Measurements from ENCODE around the gene SCYL3.
"Not testable (repeated sequence)": the region's sequence is repeated elsewhere in the genome, so short reads cannot be mapped to it uniquely, and the experiment has no call there.

Gene SCYL3

DNA sequence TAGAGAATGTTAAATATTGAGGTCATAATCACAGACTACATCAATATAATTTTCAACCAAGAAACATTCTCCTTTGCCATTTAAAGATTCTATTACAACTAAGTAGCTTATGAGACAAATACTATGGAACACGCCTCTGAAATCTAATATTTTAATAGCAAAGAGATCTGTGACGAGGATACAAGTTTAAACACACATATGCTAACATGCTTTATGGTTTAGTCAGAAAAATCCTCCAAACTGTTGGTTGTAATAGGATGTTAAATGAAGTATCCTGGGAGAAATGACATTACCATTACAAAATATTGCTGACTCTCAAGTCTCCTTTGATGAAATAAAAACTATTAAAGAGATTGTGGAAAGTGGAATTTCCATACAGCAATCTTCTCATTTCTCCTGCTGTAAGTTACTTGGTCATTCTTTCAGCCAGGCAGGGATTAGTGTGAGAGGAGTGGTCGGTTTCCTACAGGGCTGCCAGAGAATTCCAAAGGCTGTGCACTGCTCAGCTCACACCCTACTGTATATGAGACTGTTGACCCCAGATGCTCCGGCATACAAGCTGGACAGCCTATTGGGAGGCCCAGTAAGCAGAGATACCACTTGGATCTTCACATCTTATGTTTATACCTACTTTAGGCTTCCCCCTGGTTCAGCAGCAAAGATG is 26.6 kb downstream of the SCYL3 start:
- DNase-seq = no peak

- DNase-seq = no peak
These were observed 27.1 kb downstream of the SCYL3 start for GRCh38 chr1:169866577-169866976.

DNA sequence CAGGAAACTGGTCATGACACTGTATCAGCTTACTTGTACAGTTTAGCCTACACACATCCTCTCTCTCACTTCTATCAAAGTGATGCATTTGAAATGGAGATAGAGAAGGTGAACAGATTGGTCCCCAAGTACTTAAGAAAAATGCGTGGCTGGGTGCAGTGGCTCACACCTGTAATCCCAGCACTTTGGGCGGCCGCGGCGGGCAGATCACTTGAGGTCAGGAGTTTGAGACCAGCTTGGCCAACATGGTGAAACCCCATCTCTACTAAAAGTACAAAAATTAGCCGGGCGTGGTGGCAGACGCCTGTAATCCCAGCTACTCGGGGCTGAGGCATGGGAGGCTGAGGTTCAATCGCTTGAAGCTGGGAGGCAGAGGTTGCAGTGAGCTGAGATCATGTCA is 29.2 kb downstream of the SCYL3 start:
- DNase-seq = not testable (repeated sequence)

DNA sequence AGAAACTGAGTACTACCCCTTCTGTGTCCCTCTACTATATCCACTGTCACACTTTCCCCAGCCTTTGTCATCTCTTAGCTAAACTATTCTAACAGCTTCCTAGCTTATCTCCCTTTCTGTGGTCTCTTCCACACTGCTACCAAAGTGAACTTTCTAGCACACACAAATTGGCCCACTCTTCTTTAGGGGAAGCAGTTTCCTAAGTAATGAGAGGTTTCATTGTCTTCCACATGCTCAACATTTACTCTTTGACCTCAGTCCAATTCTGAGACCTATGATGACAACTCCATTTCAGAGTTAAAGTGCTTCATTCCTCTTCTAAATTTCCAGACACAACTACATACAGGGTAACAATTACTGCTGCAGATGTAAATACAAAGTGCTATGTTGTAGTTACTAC is 32.9 kb downstream of the SCYL3 start:
- no peak for DNase-seq

GRCh38 chr1:169860187-169860586 is 33.5 kb downstream of the SCYL3 start:
- DNase-seq = no peak

GRCh38 chr1:169859001-169859400 is 34.7 kb downstream of the SCYL3 start:
- DNase-seq = no peak

DNA sequence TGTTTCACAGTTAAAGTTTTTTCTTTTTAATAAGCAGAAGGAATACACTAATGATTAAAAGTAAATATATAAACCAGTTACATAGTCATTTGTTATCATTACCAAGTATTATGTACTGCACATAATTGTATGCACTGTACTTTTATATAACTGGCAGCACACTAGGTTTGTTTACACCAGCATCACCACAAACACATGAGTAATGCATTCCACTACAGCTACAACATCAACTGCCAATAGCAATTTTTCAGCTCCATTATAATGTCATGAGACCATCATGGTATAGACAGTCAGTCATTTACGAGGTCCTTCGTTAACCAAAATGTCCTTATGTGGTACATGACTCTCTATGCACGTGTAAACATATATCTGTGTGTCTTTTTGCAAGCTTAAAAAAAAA is 35.2 kb downstream of the SCYL3 start:
- no peak for DNase-seq

- DNase-seq = no peak
These were observed 40.4 kb downstream of the SCYL3 start for GRCh38 chr1:169853341-169853740.

GRCh38 chr1:169849346-169850022 is 44.2 kb downstream of the SCYL3 start:
- DNase-seq = no peak

DNA sequence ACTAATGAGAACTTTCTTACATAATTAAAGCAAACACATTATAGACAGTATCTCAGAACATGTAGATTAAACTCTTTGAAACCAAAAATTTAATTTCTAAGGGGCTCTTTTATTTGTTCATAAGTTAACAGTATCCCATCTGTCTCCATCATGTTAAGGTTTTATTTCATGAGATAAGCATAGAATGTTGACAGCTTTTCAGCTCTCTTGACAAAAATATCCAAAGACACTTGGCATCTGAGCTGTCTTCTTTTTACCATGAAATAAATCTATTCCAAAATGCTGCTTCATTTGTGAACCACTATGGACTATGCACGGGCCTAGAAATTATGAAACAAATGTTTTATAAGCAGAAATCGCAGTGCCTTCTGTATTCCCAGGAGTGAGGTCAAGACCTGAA is 45.2 kb downstream of the SCYL3 start:
- DNase-seq = no peak

DNA sequence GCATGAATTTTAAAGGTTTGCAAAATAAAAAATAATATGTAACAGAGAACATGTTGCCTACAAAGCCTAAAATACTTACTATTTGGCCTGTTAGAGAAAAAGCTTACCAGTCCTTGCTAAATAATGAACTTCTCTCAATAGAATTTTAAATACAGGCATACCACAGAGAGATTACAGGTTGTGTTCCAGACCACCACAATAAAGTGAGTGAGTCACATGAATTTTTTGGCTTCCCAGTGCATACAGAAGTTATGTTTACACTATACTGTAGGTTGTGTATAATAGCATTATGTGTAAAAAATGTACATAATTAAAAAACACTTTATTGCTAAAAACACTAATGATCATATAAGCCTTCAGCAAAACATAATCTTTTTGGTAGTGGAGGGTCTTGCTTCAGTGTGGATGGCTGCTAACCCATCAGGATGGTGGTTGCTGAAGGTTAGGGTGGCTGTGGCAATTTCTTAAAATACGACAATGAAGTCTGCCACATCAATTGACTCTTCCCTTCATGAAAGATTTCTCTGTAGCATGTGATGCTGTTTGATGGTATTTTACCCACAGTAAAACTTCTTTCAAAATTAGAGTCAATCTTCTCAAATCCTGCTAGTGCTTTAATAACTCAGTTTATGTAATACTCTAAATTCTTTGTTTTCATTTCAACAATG is 48.6 kb downstream of the SCYL3 start:
- no peak for DNase-seq

DNA sequence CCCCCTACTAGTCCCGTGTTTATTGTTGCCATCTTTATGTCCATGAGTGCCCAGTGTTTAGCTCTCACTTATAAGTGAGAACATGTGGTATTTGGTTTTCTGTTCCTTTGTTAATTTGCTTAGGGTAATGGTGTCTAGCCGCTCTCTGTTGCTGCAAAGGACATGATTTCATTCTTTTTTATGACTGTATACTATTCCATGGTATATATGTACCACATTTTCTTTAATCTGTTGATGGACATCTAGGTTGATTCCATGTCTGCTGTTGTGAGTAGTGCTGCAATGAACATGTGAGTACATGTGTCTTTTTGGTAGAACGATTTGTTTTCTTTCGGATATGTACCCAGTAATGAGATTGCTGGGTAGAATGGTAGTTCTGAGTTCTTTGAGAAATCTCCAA is 54.8 kb downstream of the SCYL3 start:
- no peak for DNase-seq

DNA sequence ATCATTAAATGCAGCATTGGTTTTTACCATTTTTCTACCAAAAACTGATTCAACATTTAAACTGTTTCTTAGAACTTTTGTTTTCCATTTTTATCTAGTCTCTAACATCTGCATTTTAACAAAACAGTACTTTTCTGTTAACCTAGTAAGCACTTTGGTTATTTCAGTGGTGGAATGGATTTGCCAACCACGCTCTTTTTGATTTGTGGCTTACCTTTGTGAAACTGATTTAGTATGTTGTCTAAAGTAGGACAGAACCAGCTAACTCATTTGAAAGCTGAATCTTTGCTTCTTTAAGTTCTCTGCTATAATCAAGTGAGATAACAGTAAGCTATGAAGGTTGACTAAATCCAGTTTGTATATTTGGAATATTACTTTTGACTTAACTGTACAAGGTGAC is 57.5 kb downstream of the SCYL3 start:
- DNase-seq = no peak

DNA sequence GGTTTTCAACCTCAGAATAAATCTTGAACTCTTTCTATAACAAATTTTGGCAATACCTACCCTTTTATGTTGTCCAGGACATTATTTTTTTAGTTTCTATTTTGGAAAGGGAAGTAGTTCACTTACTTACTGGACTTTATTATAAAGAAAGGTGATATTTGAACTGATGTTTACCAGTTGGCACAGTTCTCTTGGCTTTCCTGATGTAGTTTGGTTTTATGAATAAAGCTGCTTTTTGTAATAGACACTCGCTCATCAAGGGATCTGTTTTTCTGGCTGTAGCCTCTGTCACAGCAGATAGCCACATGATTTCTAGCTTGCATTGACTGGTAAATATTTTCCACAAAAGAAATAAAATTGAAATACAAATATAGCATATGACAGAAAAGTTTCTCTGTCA is 58.0 kb downstream of the SCYL3 start:
- no peak for DNase-seq

- no peak for DNase-seq
These were observed 58.8 kb downstream of the SCYL3 start for GRCh38 chr1:169834869-169835268.

DNA sequence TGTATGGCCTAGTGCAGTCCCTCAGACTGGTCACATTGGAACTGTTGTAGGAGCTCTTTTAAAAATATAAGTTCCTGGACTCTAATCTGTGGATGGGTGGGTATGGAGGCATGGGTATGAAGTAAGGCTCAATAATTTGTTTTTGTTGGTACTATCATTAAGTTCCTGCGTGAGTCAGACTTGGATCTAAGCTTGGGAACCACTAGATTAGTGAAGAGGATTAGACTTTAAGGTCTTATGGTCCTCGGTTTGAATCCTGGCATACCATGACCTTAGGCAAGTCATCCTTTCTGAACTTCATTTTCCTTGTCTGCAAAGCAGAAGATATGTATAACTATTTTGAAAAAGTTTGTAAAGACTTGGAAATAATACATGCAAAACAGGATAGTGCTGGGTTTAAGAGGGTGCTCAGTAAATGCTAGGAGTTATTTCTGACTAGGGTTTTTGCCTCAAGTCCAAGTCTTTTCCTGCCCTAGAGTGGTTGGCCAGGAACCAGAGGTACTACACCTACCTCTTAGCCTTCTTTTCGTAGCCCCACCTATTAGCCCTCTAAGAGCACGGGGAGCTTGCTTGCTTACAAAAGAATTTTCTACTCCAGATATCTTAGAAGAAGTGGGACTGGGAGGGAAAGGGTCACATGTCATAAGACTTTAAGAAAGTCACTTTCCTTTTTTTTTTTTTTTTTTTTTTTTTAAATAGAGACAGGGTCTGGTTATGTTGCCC is 60.4 kb downstream of the SCYL3 start:
- no peak for DNase-seq

GRCh38 chr1:169829671-169830070 is 64.0 kb downstream of the SCYL3 start:
- no peak for DNase-seq

GRCh38 chr1:169824153-169824552 is 69.5 kb downstream of the SCYL3 start:
- DNase-seq = no peak

- DNase-seq = no peak
These were observed 72.2 kb downstream of the SCYL3 start for GRCh38 chr1:169821500-169821899.

- no peak for DNase-seq
These were observed 77.1 kb downstream of the SCYL3 start for GRCh38 chr1:169816617-169817016.

- no peak for DNase-seq
These were observed 79.4 kb downstream of the SCYL3 start for GRCh38 chr1:169814265-169814664.

- DNase-seq = no peak
These were observed 81.6 kb downstream of the SCYL3 start for GRCh38 chr1:169812131-169812530.

GRCh38 chr1:169811418-169812035 is 82.2 kb downstream of the SCYL3 start:
- DNase-seq = not testable (repeated sequence)
